Caco-2 (cell line): Measurements from ENCODE around the gene UCHL3. TPM values are rescaled to one million over a fixed set of nuclear protein-coding genes. Genes with fewer than 3 reads are reported as not detected.

Experiments used
- BruUV-seq: library from RNA; stranded (reverse); fragments of 400-500 nt; replicated peaks from 2 replicates; lab custom pipeline; 2021; lab: Mats Ljungman, UMichigan
- CTCF ChIA-PET: fragments of 300-600 bp; sonication (Branson Sonifier 250); formaldehyde crosslinking; loops from one replicate; lab custom pipeline; 2022; ENCODE audit warnings: antibody characterized with exemption; lab: Charles Lee
- POLR2A ChIA-PET: fragments of 300-600 bp; sonication (Branson Sonifier 250); formaldehyde crosslinking; loops from one replicate; lab custom pipeline; 2022; ENCODE audit warnings: antibody characterized with exemption; lab: Charles Lee
- DNase-seq, 2 experiments: peaks; one replicate each; pipeline versions ENCODE4 v3.0.0 to v3.0.0-alpha.2; 2020 to 2022
- H3K27me3 ChIP-seq: replicated peaks from 2 replicates; pipeline ENCODE4 v1.6.0; 2011; ENCODE audit warnings: low read length; ENCODE audit not compliant: control insufficient read depth, insufficient read depth
- H3K36me3 ChIP-seq: 2 replicates; pipeline ENCODE4 v1.5.1; 2011; ENCODE audit warnings: low read length; ENCODE audit not compliant: control insufficient read depth, insufficient read depth
- H3K4me1 ChIP-seq: fragments of 250-450 bp; sonication (Bioruptor Pico); 2 replicates; pipeline ENCODE4 v1.5.1; 2020; ENCODE audit warnings: mild to moderate bottlenecking
- H3K4me3 ChIP-seq: 2 replicates; pipeline ENCODE4 v1.5.1; 2011; ENCODE audit warnings: low read depth, mild to moderate bottlenecking, control low read depth, low read length
- H3K9me3 ChIP-seq: fragments of 250-450 bp; sonication (Bioruptor Pico); 2 replicates; pipeline ENCODE4 v1.5.1; 2020; ENCODE audit warnings: mild to moderate bottlenecking, moderate library complexity
- H3K27ac Mint-ChIP-seq: one replicate; pipeline ENCODE4 v1.8.0; 2022; ENCODE audit warnings: mixed read lengths; ENCODE audit not compliant: unreplicated experiment
- H3K27me3 Mint-ChIP-seq: one replicate; pipeline ENCODE4 v1.8.0; 2022; ENCODE audit warnings: mixed read lengths; ENCODE audit not compliant: insufficient read depth, unreplicated experiment
- H3K36me3 Mint-ChIP-seq: one replicate; pipeline ENCODE4 v1.8.0; 2022; ENCODE audit warnings: mild to moderate bottlenecking, mixed read lengths; ENCODE audit not compliant: insufficient read depth, unreplicated experiment
- H3K4me1 Mint-ChIP-seq: one replicate; pipeline ENCODE4 v1.8.0; 2022; ENCODE audit warnings: low read depth, mixed read lengths; ENCODE audit not compliant: unreplicated experiment
- H3K4me3 Mint-ChIP-seq: one replicate; pipeline ENCODE4 v1.8.0; 2022; ENCODE audit warnings: mild to moderate bottlenecking, moderate library complexity, mixed read lengths; ENCODE audit not compliant: unreplicated experiment
- H3K9me3 Mint-ChIP-seq: one replicate; pipeline ENCODE4 v1.8.0; 2022; ENCODE audit warnings: mixed read lengths; ENCODE audit not compliant: unreplicated experiment
- CTCF ChIP-seq, 2 experiments: fragments of 200-600 bp in 1 of 2; IDR thresholded peaks; 1 replicate in 1 of 2; 2 replicates in 1 of 2; pipeline versions ENCODE4 v1.5.1 to v1.8.0; 2011 to 2022; ENCODE audit warnings: antibody characterized with exemption in 1 of 2, control low read depth in 1 of 2, inconsistent platforms in 1 of 2, low read depth in 1 of 2, low read length in 1 of 2, mild to moderate bottlenecking in 1 of 2, moderate library complexity in 1 of 2; ENCODE audit not compliant: insufficient read depth in 1 of 2, severe bottlenecking in 1 of 2, unreplicated experiment in 1 of 2
- intact Hi-C: fragments of 100-400 bp; cut with micrococcal nuclease; formaldehyde crosslinking; loops from one replicate; pipeline ENCODE4 v1.10.0; 2022; ENCODE audit not compliant: unreplicated experiment
- total RNA-seq: library from RNA; stranded (reverse); gene quantifications from 2 replicates; pipeline ENCODE4 v1.2.3, GENCODE V29; 2022

Gene UCHL3
- total RNA-seq, 1 experiment from 2014 or later, result 122 TPM

GRCh38 chr13:75643693-75644092 is 94.1 kb downstream of the UCHL3 start:
- no peak for TF ChIP-seq CTCF (IDR thresholded peaks at IDR 0.05; ENCODE audit: insufficient read depth in 1 of 2, low read depth in 1 of 2, low read length in 1 of 2, severe bottlenecking in 1 of 2, unreplicated experiment in 1 of 2)
- CTCF ChIA-PET, result no interaction called here
- Mint-ChIP-seq H3K4me1 (no peaks in the 10 kb centered on the region), H3K9me3 (no peaks in the 10 kb centered on the region), H3K36me3 (peaks cover 6% of the 10 kb centered on the region), H3K27me3 (no peaks in the 10 kb centered on the region), H3K27ac (no peak overlapping the region), H3K4me3 (no peak overlapping the region)
- H3K9me3 ChIP-seq, result no peaks in the 10 kb centered on the region
- H3K36me3 ChIP-seq, result no peaks in the 10 kb centered on the region
- no peak for DNase-seq
- H3K27me3 ChIP-seq, result no peaks in the 10 kb centered on the region
- POLR2A ChIA-PET, result no interaction called here
- intact Hi-C loops, result no loop called here
- no peaks in the 10 kb centered on the region for H3K4me1 ChIP-seq
- BruUV-seq, result no TSS peak
- no peak overlapping the region for H3K4me3 ChIP-seq

- no peaks in the 10 kb centered on the region for H3K4me1 Mint-ChIP-seq
- Histone ChIP-seq H3K36me3 (no peaks in the 10 kb centered on the region), H3K4me1 (no peaks in the 10 kb centered on the region), H3K4me3 (no peak overlapping the region), H3K9me3 (no peaks in the 10 kb centered on the region), H3K27me3 (no peaks in the 10 kb centered on the region)
- no peak for DNase-seq
- no peak for TF ChIP-seq CTCF (IDR thresholded peaks at IDR 0.05; ENCODE audit: insufficient read depth in 1 of 2, low read depth in 1 of 2, low read length in 1 of 2, severe bottlenecking in 1 of 2, unreplicated experiment in 1 of 2)
- H3K9me3 Mint-ChIP-seq, result no peaks in the 10 kb centered on the region
- intact Hi-C loops, result no loop called here
- no peak overlapping the region for H3K27ac Mint-ChIP-seq
- ChIA-PET CTCF (no interaction called here), POLR2A (no interaction called here)
- H3K27me3 Mint-ChIP-seq, result no peaks in the 10 kb centered on the region
- H3K4me3 Mint-ChIP-seq, result no peak overlapping the region
- BruUV-seq, result no TSS peak
- H3K36me3 Mint-ChIP-seq, result peaks cover 6% of the 10 kb centered on the region
Measured at GRCh38 chr13:75645141-75645540, 95.5 kb downstream of the UCHL3 start.

- Mint-ChIP-seq H3K4me1 (peaks cover 3% of the 10 kb centered on the region), H3K4me3 (no peak overlapping the region), H3K36me3 (peaks cover 6% of the 10 kb centered on the region), H3K27me3 (no peaks in the 10 kb centered on the region), H3K9me3 (no peaks in the 10 kb centered on the region), H3K27ac (no peak overlapping the region)
- DNase-seq, result no peak
- no peak for TF ChIP-seq CTCF (IDR thresholded peaks at IDR 0.05; ENCODE audit: insufficient read depth in 1 of 2, low read depth in 1 of 2, low read length in 1 of 2, severe bottlenecking in 1 of 2, unreplicated experiment in 1 of 2)
- Histone ChIP-seq H3K36me3 (no peaks in the 10 kb centered on the region), H3K4me1 (no peaks in the 10 kb centered on the region), H3K9me3 (no peaks in the 10 kb centered on the region), H3K27me3 (no peaks in the 10 kb centered on the region), H3K4me3 (no peak overlapping the region)
- ChIA-PET POLR2A (no interaction called here), CTCF (no interaction called here)
- intact Hi-C loops, result no loop called here
- no TSS peak for BruUV-seq
Measured at GRCh38 chr13:75647126-75647784, 97.7 kb downstream of the UCHL3 start.
